Amniotic epithelial cell (primary cell): ENCODE results near the gene SEC14L1.
A peak's percentile ranks its signal among the peaks of the same experiment; 100 is the strongest.
"Not testable (repeated sequence)": the region's sequence is repeated elsewhere in the genome, so short reads cannot be mapped to it uniquely, and the experiment has no call there.

Experiments
- DNase-seq: peaks from one replicate; pipeline ENCODE4 v3.0.0-alpha.2; 2010; ENCODE audit warnings: low read depth

Gene SEC14L1

DNA sequence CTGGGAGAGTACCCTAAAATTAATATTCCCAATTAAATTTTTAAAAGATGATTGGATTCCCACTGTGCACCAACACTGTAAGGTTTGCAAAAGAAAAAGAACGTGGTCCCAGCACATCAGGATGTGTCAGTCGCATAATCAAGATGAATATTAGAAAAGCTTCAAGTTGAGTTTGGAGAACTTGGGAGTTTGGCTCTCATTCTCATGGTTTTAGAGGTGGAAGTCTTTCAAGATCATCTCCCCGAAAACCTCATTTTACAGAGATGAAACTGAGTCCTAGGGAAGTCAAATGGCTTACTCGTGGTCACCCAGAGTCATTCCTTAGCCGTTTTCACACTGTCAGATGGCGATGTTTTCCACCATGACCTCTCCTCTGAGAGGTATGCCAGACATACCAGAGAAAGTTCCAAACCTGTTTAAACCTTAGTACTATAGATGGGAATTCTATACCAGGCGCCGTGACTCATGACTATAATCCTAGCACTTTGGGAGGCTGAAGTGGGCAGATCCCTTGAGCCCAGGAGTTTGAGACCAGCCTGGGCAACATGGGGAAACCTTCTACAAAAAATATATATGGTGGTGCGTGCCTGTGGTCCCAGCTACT is 1.2 kb downstream of the SEC14L1 start:
- DNase-seq, result no peak

DNA sequence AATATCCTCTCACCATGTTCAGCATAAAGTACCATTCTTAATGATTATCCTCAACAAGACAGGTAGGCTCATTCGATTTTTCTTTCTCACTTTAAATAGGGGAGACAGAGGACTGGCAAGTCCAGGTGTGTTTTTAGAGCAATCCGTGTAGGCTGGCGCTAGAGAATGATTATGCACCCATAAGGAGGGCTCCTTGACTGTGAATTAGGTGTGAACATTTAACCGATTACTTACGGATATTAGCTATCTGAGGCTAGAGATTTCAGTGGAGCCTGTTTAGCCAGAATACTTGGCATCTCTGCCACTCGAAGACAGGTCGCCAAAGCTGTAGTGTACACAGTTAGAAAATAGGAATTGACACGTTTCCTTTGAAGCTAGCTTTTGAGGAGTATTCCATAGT is 1.9 kb downstream of the SEC14L1 start:
- no peak for DNase-seq

GRCh38 chr17:77143306-77143705 is 2.5 kb downstream of the SEC14L1 start:
- no peak for DNase-seq

DNA sequence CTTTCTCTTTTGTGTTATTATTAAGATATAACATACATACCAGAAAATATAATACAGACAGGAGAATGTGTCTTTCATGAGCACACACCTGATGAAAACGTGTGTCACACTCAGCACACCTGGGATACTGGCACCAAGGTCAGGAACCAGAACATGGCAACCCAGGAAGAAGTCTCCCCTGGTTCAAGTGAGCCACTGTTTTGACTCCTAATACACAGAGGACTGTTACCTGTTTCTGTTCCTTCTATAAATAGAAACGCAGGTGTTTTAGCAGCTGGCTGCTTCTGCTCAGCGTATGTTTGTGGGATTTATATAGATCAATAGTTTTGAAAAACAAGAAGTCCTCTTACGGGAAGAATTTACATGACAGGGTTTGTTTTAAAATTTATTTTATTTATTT is 3.5 kb downstream of the SEC14L1 start:
- no peak for DNase-seq

DNA sequence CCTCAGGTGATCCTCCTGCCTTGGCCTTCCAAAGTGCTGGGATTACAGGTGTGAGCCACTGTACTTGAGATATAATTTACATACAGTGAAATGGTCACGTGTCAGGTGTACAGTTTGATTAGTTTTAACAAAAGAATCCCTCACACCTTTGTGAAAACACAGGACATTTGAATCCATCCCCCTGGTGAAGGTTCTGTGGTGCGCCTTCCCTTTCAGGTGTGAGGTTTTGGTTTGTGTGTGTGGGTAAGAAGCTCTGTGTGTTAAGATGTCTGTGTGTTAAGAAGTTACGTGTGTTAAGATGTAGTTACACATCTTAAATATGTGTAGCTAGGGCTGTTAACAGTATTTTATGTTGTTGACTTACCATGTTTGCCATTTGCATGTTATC is 4.4 kb downstream of the SEC14L1 start:
- DNase-seq, result no peak

DNA sequence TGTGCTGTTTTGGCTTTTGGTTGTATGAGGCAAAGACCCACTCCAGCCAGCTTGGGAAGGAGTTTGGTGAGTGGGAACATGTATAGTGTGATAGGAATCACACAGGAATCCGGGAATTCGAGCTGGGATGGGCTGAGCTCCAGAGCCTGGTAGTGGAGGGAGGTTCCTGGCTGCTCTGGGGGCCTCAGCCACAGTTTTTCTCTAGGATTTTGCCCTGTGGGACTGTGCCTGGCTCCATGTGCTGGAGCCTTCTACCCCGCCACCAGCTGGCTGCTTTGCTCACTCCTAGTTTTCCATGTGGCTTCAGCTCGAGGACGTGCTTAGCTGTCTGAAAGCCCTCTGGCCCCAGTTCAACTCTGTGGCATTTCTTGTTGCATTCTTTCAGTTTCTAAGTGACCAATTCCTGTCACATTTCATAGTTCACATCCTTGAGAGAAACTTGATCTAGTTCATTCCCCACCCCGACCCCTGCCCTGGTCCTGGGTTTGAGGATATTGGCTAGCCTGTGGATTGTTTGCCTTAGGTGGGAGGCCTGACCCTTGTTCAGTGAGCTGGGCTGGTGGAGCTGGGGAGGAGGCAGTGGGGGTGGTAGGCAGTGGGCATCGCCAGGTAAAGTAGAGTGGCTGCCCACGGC is 5.0 kb downstream of the SEC14L1 start:
- DNase-seq, result peak; percentile 51

DNA sequence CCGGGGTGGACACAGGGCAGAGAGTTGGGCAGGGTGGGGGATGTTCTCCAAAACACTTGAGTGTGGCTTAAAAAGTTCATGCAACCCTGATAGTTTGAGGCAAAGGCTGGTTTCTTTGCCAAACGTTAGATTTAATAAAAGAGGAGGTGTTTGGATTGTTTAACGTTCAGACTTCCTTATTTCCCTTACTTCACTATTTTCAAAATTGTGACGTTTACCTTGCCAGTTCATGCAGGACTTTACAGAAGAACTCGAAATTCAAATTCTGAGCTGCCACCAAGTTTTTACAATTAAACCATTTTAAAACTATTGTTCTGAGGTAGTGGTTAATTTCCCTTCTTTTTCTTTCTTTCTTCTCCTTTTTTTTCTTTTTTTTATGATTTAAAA is 5.5 kb downstream of the SEC14L1 start:
- no peak for DNase-seq

DNA sequence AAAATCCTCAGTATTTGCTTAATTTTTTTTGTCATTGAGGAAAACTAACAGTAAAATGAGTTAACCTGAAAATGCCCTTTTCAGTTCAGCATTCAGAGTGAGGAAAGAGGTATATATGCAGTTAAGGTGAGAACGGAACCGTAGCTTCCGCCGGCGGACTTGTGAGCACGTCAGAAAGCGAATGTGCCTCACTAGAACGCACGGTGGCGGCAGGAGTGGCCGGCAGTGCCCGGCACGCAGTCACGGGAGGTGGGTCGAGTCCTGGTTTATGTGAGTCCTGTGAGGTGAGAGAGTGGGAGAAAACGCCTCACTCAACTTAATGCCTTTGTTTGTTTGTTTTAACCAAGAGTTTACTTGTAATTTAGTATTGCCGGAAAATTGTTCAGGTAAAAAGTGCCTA is 6.1 kb downstream of the SEC14L1 start:
- no peak for DNase-seq

- DNase-seq, result no peak
Measured at GRCh38 chr17:77147357-77147801, 6.6 kb downstream of the SEC14L1 start.

- no peak for DNase-seq
Measured at GRCh38 chr17:77148077-77148939, 7.5 kb downstream of the SEC14L1 start.

DNA sequence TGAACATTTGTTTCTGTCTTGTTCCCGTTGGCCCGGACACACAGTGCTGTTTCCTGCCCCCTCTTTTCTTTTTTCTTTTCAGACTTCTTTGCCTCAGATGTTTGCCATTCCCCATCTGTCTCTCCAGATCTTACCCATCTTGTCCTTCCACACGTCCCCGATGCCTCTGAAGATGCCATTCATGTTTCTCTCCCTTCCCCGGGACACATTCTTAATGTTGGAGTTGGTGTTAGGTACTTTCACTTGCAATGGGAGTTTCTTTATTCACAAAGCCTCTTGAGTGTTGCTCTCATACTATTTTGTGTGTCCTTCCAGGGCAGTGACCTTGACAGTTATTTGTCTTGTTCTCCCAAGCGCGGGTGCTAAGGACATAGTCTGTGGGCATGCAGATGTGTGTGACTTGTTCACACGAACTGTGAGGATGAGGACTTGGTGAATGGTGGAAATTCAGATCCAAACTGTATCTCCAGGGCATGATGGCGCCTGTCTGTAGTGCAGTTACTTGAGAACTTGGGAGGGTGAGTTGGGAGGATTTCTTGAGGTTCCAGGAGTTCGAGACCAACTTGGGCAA is 8.3 kb downstream of the SEC14L1 start:
- DNase-seq, result no peak

DNA sequence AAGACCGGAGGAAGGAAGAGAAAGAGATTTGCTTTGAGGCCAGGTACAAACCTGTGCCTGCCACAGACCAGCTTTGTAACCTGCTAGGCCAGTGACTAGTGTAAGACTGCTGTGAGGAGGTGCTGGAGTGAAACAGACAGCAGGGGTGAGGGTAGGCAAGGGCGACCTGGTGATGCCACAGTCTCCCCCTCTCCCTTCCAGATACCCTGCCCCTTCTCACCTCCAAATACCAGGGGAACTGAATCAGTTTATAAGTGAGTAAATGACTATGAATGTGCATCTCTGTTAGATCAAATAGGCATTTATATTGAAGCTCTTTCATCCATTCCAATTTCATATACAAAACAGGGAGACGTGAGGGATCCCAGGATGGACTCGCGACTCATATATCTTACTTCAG is 9.4 kb downstream of the SEC14L1 start:
- no peak for DNase-seq

DNA sequence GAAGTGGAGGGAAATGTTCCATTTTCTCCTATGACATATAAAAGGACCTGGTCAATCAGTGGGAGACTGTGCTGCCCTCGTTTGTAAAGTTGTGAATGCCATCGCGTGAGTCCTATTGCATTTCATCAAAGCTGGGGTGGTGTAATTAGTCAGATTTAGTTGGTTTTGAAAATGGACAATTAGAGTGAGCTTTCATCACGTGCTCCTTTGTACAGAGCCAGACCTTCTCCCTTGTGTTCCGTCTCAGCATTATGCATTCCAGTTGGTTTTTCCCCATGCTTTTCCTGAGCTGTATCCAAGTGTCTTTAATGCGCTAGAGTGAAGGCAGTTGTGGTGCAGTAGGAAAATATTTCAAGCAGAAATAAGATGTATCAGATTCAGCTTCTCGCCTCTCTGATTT is 10.4 kb downstream of the SEC14L1 start:
- no peak for DNase-seq

GRCh38 chr17:77152056-77152455 is 11.3 kb downstream of the SEC14L1 start:
- not testable (repeated sequence) for DNase-seq

GRCh38 chr17:77153472-77153871 is 12.7 kb downstream of the SEC14L1 start:
- no peak for DNase-seq

GRCh38 chr17:77153999-77154586 is 13.3 kb downstream of the SEC14L1 start:
- DNase-seq, result no peak

- no peak for DNase-seq
Measured at GRCh38 chr17:77155125-77155524, 14.4 kb downstream of the SEC14L1 start.

- not testable (repeated sequence) for DNase-seq
Measured at GRCh38 chr17:77157766-77158165, 17.0 kb downstream of the SEC14L1 start.

GRCh38 chr17:77160091-77160874 is 19.5 kb downstream of the SEC14L1 start:
- peak; percentile 42 for DNase-seq

DNA sequence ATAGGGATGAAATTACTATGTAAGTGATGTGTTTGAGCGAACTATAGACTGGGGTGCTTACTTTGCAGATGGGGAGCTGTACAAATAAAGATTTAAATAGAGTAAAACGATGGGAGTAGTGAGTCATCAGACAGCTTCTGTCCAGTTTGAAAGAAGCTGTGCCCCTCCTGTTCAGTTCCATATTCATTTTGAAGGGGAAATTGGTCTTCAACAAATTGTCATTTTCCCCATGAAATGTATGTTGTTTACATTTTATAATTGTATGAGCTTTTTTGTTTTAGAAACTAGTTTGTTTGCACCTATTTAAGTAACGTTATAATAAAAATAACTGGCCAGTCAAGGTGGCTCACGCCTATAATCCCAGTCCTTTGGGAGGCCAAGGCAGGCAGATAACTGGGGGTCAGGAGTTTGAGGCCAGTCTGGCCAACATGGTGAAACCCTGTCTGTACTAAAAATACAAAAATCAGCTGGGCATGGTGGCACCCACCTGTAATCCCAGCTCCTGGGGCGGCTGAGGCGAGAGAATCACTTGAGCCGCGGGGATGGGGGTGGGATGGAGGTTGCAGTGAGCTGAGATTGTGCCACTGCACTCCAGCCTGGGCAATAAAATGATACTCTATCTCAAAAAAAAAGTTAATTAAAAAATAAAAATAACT is 20.2 kb downstream of the SEC14L1 start:
- no peak for DNase-seq

DNA sequence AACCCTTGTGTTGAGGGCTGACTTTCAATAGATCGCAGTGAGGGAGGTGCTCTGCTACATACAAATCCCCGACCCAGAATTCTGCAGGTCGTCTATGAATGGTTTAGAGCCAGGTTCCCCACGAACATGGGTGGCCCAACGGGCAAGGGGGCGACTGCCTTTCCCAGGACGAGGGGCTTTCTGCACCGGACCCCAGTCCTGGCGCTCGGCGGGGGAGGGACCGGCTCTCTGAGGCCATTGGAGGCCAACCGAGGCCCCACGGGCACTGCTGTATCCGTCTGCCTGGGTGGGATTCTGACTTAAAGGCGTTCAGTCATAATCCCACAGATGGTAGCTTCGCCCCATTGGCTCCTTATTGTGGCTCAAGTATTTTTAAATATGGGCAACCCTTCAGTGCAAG is 21.2 kb downstream of the SEC14L1 start:
- no peak for DNase-seq
